Spinal cord (tissue), 10 donors: ENCODE measurements around the gene ALPK3. TPM values are rescaled to one million over a fixed set of nuclear protein-coding genes. Genes with fewer than 3 reads are reported as not detected.

Experiments
- DNase-seq, 6 donors: peaks; one replicate each; pipeline versions ENCODE4 v3.0.0 to v3.0.0-alpha.2; 2013 to 2015; ENCODE audit warnings: low spot score in 6 of 6, low read depth in 4 of 6
- H3K27ac ChIP-seq: one replicate; pipeline ENCODE4 v1.5.1; 2013; ENCODE audit warnings: low read depth, low read length, control low read depth
- H3K27me3 ChIP-seq: one replicate; pipeline ENCODE4 v1.6.1; 2013; ENCODE audit warnings: low read length; ENCODE audit not compliant: control insufficient read depth, insufficient read depth
- H3K36me3 ChIP-seq: one replicate; pipeline ENCODE4 v1.6.1; 2013; ENCODE audit warnings: low read length; ENCODE audit not compliant: control insufficient read depth, insufficient read depth
- H3K4me1 ChIP-seq: one replicate; pipeline ENCODE4 v1.6.1; 2013; ENCODE audit warnings: low read length; ENCODE audit not compliant: control insufficient read depth, insufficient read depth
- H3K4me3 ChIP-seq: one replicate; pipeline ENCODE4 v1.5.1; 2013; ENCODE audit warnings: low read depth, low read length, control low read depth
- H3K9me3 ChIP-seq: one replicate; pipeline ENCODE4 v1.6.1; 2013; ENCODE audit warnings: low read length; ENCODE audit not compliant: control insufficient read depth, insufficient read depth
- WGBS: methylation state at CpG from one replicate; pipeline ENCODE4 v1.1.5; 2013; ENCODE audit warnings: missing lambda C conversion rate; ENCODE audit not compliant: insufficient coverage; 5-methylcytosine and 5-hydroxymethylcytosine counted together
- polyA plus RNA-seq, 2 donors: library from polyadenylated mRNA; unstranded; fragments of 120-200 nt; gene quantifications; one replicate each; pipeline ENCODE4 v1.2.1, GENCODE V29; 2013; ENCODE audit not compliant: insufficient read length in 2 of 2
- total RNA-seq, 2 donors: library from RNA; depleted of rRNA in 1 of 2; stranded (reverse); fragments of 120-200 nt in 1 of 2; fragments of >200 nt in 1 of 2; gene quantifications; one replicate each; pipeline versions ENCODE4 v1.2.3 to v1.2.4, GENCODE V29; 2013 to 2014
- donor health status: healthy.

Gene ALPK3
- total and polyA plus RNA-seq, 4 donors, result 5.8 to 8.7 (median 6.4) TPM

- Histone ChIP-seq H3K9me3 (no peaks in the 10 kb centered on the region), H3K27me3 (no peaks in the 10 kb centered on the region), H3K4me3 (no peak overlapping the region), H3K27ac (no peak overlapping the region), H3K36me3 (no peaks in the 10 kb centered on the region), H3K4me1 (no peaks in the 10 kb centered on the region)
- WGBS, result 83% methylated on average over 10 of the region's 12 CpGs
- DNase-seq, result no peak
Measured at GRCh38 chr15:84894736-84895425, 77.7 kb downstream of the ALPK3 start.

GRCh38 chr15:84898761-84899160 is 81.6 kb downstream of the ALPK3 start:
- DNase-seq, result no peak
- H3K27ac ChIP-seq, result no peak overlapping the region
- WGBS, result 65% methylated on average over 3 of the region's 4 CpGs
- H3K9me3 ChIP-seq, result no peaks in the 10 kb centered on the region
- no peaks in the 10 kb centered on the region for H3K36me3 ChIP-seq
- H3K4me1 ChIP-seq, result no peaks in the 10 kb centered on the region
- H3K4me3 ChIP-seq, result no peak overlapping the region
- H3K27me3 ChIP-seq, result no peaks in the 10 kb centered on the region

GRCh38 chr15:84899750-84900149 is 82.6 kb downstream of the ALPK3 start:
- Histone ChIP-seq H3K27ac (no peak overlapping the region), H3K36me3 (no peaks in the 10 kb centered on the region), H3K9me3 (no peaks in the 10 kb centered on the region), H3K4me3 (no peak overlapping the region), H3K27me3 (no peaks in the 10 kb centered on the region), H3K4me1 (no peaks in the 10 kb centered on the region)
- DNase-seq, result no peak
- WGBS, result 99% methylated on average over 5 of the region's 7 CpGs

- H3K9me3 ChIP-seq, result no peaks in the 10 kb centered on the region
- H3K27me3 ChIP-seq, result no peaks in the 10 kb centered on the region
- no peaks in the 10 kb centered on the region for H3K4me1 ChIP-seq
- H3K36me3 ChIP-seq, result no peaks in the 10 kb centered on the region
- H3K27ac ChIP-seq, result no peak overlapping the region
- WGBS, result no CpG with 5 or more reads among the region's 2 CpGs
- no peak overlapping the region for H3K4me3 ChIP-seq
- no peak for DNase-seq
Measured at GRCh38 chr15:84901540-84901939, 84.4 kb downstream of the ALPK3 start.

GRCh38 chr15:84903751-84904150 is 86.6 kb downstream of the ALPK3 start:
- Histone ChIP-seq H3K9me3 (no peaks in the 10 kb centered on the region), H3K36me3 (no peaks in the 10 kb centered on the region), H3K27me3 (no peaks in the 10 kb centered on the region), H3K4me1 (peaks cover 3% of the 10 kb centered on the region), H3K27ac (no peak overlapping the region), H3K4me3 (no peak overlapping the region)
- DNase-seq, result no peak
- 100% methylated on average over 1 of the region's 2 CpGs for WGBS

- peak in 1 of 6 donors; percentile 28 for DNase-seq
- no peak overlapping the region for H3K4me3 ChIP-seq
- 75% methylated on average over 2 of the region's 2 CpGs for WGBS
- no peaks in the 10 kb centered on the region for H3K9me3 ChIP-seq
- H3K27ac ChIP-seq, result no peak overlapping the region
- H3K4me1 ChIP-seq, result peaks cover 3% of the 10 kb centered on the region
- no peaks in the 10 kb centered on the region for H3K27me3 ChIP-seq
- no peaks in the 10 kb centered on the region for H3K36me3 ChIP-seq
Measured at GRCh38 chr15:84904419-84904818, 87.3 kb downstream of the ALPK3 start.

- Histone ChIP-seq H3K27me3 (no peaks in the 10 kb centered on the region), H3K36me3 (no peaks in the 10 kb centered on the region), H3K4me3 (no peak overlapping the region), H3K4me1 (peaks cover 3% of the 10 kb centered on the region), H3K27ac (no peak overlapping the region), H3K9me3 (no peaks in the 10 kb centered on the region)
- no peak for DNase-seq
- 87% methylated on average over 14 of the region's 15 CpGs for WGBS
Measured at GRCh38 chr15:84905016-84905916, 88.1 kb downstream of the ALPK3 start.

GRCh38 chr15:84907731-84908130 is 90.6 kb downstream of the ALPK3 start:
- WGBS, result 100% methylated on average over 3 of the region's 4 CpGs
- Histone ChIP-seq H3K9me3 (no peaks in the 10 kb centered on the region), H3K4me1 (peaks cover 3% of the 10 kb centered on the region)

GRCh38 chr15:84908564-84908963 is 91.4 kb downstream of the ALPK3 start:
- no peak for DNase-seq
- Histone ChIP-seq H3K27ac (no peak overlapping the region), H3K27me3 (no peaks in the 10 kb centered on the region), H3K36me3 (no peaks in the 10 kb centered on the region), H3K9me3 (no peaks in the 10 kb centered on the region), H3K4me1 (peaks cover 3% of the 10 kb centered on the region), H3K4me3 (no peak overlapping the region)
- 56% methylated on average over 12 of the region's 13 CpGs for WGBS

More at GRCh38 chr15:84907731-84908130, 90.6 kb downstream of the ALPK3 start:
- no peaks in the 10 kb centered on the region for H3K36me3 ChIP-seq
- H3K27me3 ChIP-seq, result no peaks in the 10 kb centered on the region
- H3K27ac ChIP-seq, result no peak overlapping the region
- DNase-seq, result no peak
- H3K4me3 ChIP-seq, result no peak overlapping the region
